Neural cell (in vitro differentiated cells): ENCODE results near the gene SUPT3H. TPM values are rescaled to one million over a fixed set of nuclear protein-coding genes. Genes with fewer than 3 reads are reported as not detected.

Experiments
- H2AFZ ChIP-seq: fragments of 200-600, 300-800 bp; sonication (generic), shearing (Covaris generic); 2 replicates; pipeline ENCODE4 v1.6.0; 2014; ENCODE audit warnings: low read depth, mild to moderate bottlenecking, antibody characterized with exemption, low read length, moderate library complexity
- H3F3A ChIP-seq: fragments of 200-600 bp; shearing (Covaris generic); 2 replicates; pipeline ENCODE4 v1.6.1; 2016; ENCODE audit warnings: mild to moderate bottlenecking, moderate library complexity, mixed read lengths, antibody characterized with exemption, low read length; ENCODE audit not compliant: insufficient read depth, poor library complexity, severe bottlenecking
- H3K27ac ChIP-seq: fragments of 200-600, 300-800 bp; sonication (generic), shearing (Covaris generic); 2 replicates; pipeline ENCODE4 v1.5.1; 2014; ENCODE audit warnings: mild to moderate bottlenecking, low read length, moderate library complexity
- H3K27me3 ChIP-seq: fragments of 300-800, 200-600 bp; sonication (generic), shearing (Covaris generic); 2 replicates; pipeline ENCODE4 v1.6.0; 2014; ENCODE audit warnings: mild to moderate bottlenecking, low read depth, low read length, moderate library complexity; ENCODE audit not compliant: insufficient read depth
- H3K36me3 ChIP-seq: fragments of 300-800, 200-600 bp; sonication (generic), shearing (Covaris generic); 2 replicates; pipeline ENCODE4 v1.5.1; 2014; ENCODE audit warnings: mild to moderate bottlenecking, antibody characterized with exemption, low read length, moderate library complexity; ENCODE audit not compliant: insufficient read depth
- H3K4me2 ChIP-seq: fragments of 300-800, 200-600 bp; sonication (generic), shearing (Covaris generic); 2 replicates; pipeline ENCODE4 v1.6.0; 2014; ENCODE audit warnings: mild to moderate bottlenecking, low read length
- H3K4me3 ChIP-seq: fragments of 300-800, 200-600 bp; sonication (generic), shearing (Covaris generic); 2 replicates; pipeline ENCODE4 v1.5.1; 2014; ENCODE audit warnings: mild to moderate bottlenecking, low read length, moderate library complexity
- H3K79me2 ChIP-seq: fragments of 200-600 bp; shearing (Covaris generic); replicated peaks from 2 replicates; pipeline ENCODE4 v1.6.0; 2014; ENCODE audit warnings: mild to moderate bottlenecking, low read length, moderate library complexity; ENCODE audit not compliant: insufficient read depth
- H3K9ac ChIP-seq: fragments of 300-800, 200-600 bp; sonication (generic), shearing (Covaris generic); 2 replicates; pipeline ENCODE4 v1.6.1; 2016; ENCODE audit warnings: mild to moderate bottlenecking, low read length, mixed read lengths
- H3K9me2 ChIP-seq: fragments of 200-600 bp; shearing (Covaris generic); 2 replicates; pipeline ENCODE4 v1.6.1; 2016; ENCODE audit warnings: mild to moderate bottlenecking, low read length, mixed read lengths; ENCODE audit not compliant: insufficient read depth
- H3K9me3 ChIP-seq: fragments of 200-600, 300-800 bp; sonication (generic), shearing (Covaris generic); 2 replicates; pipeline ENCODE4 v1.6.1; 2016; ENCODE audit warnings: mild to moderate bottlenecking, mixed run types, low read length, moderate library complexity, mixed read lengths
- H4K20me1 ChIP-seq: fragments of 200-600 bp; shearing (Covaris generic); 2 replicates; pipeline ENCODE4 v1.6.1; 2016; ENCODE audit warnings: mild to moderate bottlenecking, mixed run types; ENCODE audit not compliant: insufficient read depth
- CTCF ChIP-seq: fragments of 450-650 bp; IDR thresholded peaks from 2 replicates; pipeline ENCODE4 v1.5.1; 2014; ENCODE audit warnings: antibody characterized with exemption, mild to moderate bottlenecking, moderate library complexity; ENCODE audit not compliant: poor library complexity, severe bottlenecking
- EP300 ChIP-seq: fragments of 450-650 bp; conservative IDR thresholded peaks from 2 replicates; pipeline ENCODE4 v1.6.1; 2014; ENCODE audit warnings: antibody characterized with exemption, mild to moderate bottlenecking, moderate library complexity; ENCODE audit not compliant: poor library complexity, severe bottlenecking
- EZH2 ChIP-seq: fragments of 200-600, 300-800 bp; shearing (Covaris generic), sonication (generic); IDR thresholded peaks from 2 replicates; pipeline ENCODE4 v1.6.1; 2014; ENCODE audit warnings: antibody characterized with exemption, low read length, borderline replicate concordance, mild to moderate bottlenecking; ENCODE audit not compliant: insufficient read depth, poor library complexity, severe bottlenecking
- MXI1 ChIP-seq: fragments of 450-650 bp; conservative IDR thresholded peaks from 2 replicates; pipeline ENCODE4 v1.6.1; 2014; ENCODE audit warnings: antibody characterized with exemption, mild to moderate bottlenecking; ENCODE audit not compliant: poor library complexity, severe bottlenecking
- POLR2AphosphoS5 ChIP-seq: IDR thresholded peaks from 2 replicates; pipeline ENCODE4 v1.6.1; 2012
- RAD21 ChIP-seq: fragments of 450-650 bp; conservative IDR thresholded peaks from 2 replicates; pipeline ENCODE4 v1.6.1; 2014; ENCODE audit warnings: antibody characterized with exemption, mild to moderate bottlenecking, moderate library complexity
- REST ChIP-seq: IDR thresholded peaks from 2 replicates; pipeline ENCODE4 v1.6.1; 2012; ENCODE audit warnings: borderline replicate concordance
- SMC3 ChIP-seq: fragments of 450-650 bp; conservative IDR thresholded peaks from 2 replicates; pipeline ENCODE4 v1.6.1; 2014; ENCODE audit warnings: antibody characterized with exemption, mild to moderate bottlenecking, moderate library complexity; ENCODE audit not compliant: poor library complexity
- TAF1 ChIP-seq: IDR thresholded peaks from 2 replicates; pipeline ENCODE4 v1.6.1; 2012; ENCODE audit warnings: low read depth
- polyA plus RNA-seq: library from polyadenylated mRNA; depleted of rRNA; stranded (reverse); fragments of >200 nt; gene quantifications from 2 replicates; pipeline ENCODE4 v1.2.3, GENCODE V29; 2014

SUPT3H gene
- polyA plus RNA-seq, 1 donor from 2014 or later, result 6.8 TPM

GRCh38 chr6:44967481-44967880, 410.3 kb downstream of the SUPT3H start:
- H3K4me3 ChIP-seq, result no peak overlapping the region
- no peak overlapping the region for H3K27ac ChIP-seq
- H3K27me3 ChIP-seq, result no peaks in the 10 kb centered on the region
- TF ChIP-seq RAD21, result no peak
- no peak for TF ChIP-seq REST
- TF ChIP-seq SMC3, result no peak
- no peak for TF ChIP-seq EZH2
- H4K20me1 ChIP-seq, result no peaks in the 10 kb centered on the region
- no peaks in the 10 kb centered on the region for H3K79me2 ChIP-seq
- no peak overlapping the region for H2AFZ ChIP-seq
- no peaks in the 10 kb centered on the region for H3K9me2 ChIP-seq
- H3F3A ChIP-seq, result no peaks in the 10 kb centered on the region
- H3K4me2 ChIP-seq, result no peak overlapping the region
- H3K9me3 ChIP-seq, result no peaks in the 10 kb centered on the region
- no peaks in the 10 kb centered on the region for H3K36me3 ChIP-seq
- no peak overlapping the region for H3K9ac ChIP-seq

DNA sequence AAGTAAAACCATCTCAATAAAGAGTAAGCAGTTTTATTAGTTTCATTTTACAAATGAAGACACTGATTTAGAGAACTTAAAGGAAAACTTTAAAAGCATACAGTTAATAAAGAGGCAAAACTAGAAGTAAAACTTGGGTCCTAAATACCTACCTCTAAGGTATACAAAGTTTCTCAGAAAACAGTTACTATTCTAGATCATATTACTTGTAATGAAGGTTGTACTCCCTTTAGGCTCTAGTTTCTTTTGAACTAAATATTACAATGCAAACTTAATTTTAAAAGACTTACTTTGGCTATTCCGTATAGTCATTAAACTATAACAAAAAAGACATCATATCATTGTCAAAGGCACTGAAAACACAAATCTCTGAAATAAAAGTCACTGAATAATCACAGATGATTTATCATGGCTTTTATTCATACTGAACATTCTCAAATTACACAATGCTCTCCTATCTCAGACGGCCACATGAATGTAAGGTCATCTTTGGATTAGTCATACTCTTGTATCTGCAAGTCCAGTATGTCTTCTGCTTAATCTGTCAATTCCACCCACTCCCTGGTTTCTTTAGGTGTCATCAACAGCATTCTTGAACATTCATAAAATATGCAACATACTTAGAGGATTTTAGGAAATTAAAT, 411.2 kb downstream of the SUPT3H start:
- Histone ChIP-seq H3K27ac (no peak overlapping the region), H3K4me3 (no peak overlapping the region), H3K79me2 (no peaks in the 10 kb centered on the region), H4K20me1 (no peaks in the 10 kb centered on the region), H3K9ac (no peak overlapping the region), H3K27me3 (no peaks in the 10 kb centered on the region), H3K4me2 (no peak overlapping the region), H3F3A (no peaks in the 10 kb centered on the region), H2AFZ (no peak overlapping the region), H3K9me3 (no peaks in the 10 kb centered on the region), H3K9me2 (no peaks in the 10 kb centered on the region), H3K36me3 (no peaks in the 10 kb centered on the region)
- no peak for TF ChIP-seq RAD21
- no peak for TF ChIP-seq EZH2
- TF ChIP-seq TAF1, result no peak
- TF ChIP-seq REST, result no peak
- TF ChIP-seq CTCF, result no peak
- TF ChIP-seq POLR2AphosphoS5, result no peak
- no peak for TF ChIP-seq EP300
- no peak for TF ChIP-seq MXI1
- no peak for TF ChIP-seq SMC3
